ENCODE measurements around the gene NUCKS1. TPM values are rescaled to one million over a fixed set of nuclear protein-coding genes. Genes with fewer than 3 reads are reported as not detected.

Gene NUCKS1
- total and polyA plus RNA-seq, 10 of the 15 experiments (the other 5 are each of a cell fraction or from before 2014, with no cell fraction given), result 40.5 to 135 (median 55.5) TPM

- FAIRE-seq (no peak), ATAC-seq (peak; percentile 21; the same call in 2 of the 3 replicates), DNase-seq (ENCODE audit: low read depth, low spot score) (no peak)
- BruUV-seq (replicated peaks), result no TSS peak
- H3K4me1 ChIP-seq (ENCODE audit: control insufficient read depth, insufficient read depth, low read length), result peaks cover 4% of the 10 kb centered on the region; the same call in 1 of the 2 replicates
- H3K27me3 ChIP-seq (replicated peaks in 1 of 2; ENCODE audit: control insufficient read depth in 2 of 2, insufficient read depth in 2 of 2, low read length in 1 of 2), result no peaks in the 10 kb centered on the region
- CTCF ChIA-PET, result interaction anchor here (1.1 kb wide), 1 partner anchor 28 kb away, joined by 3 read pairs; no protein-coding TSS in a partner anchor
- TF ChIP-seq USF2 (IDR thresholded peaks at IDR 0.05; ENCODE audit: borderline replicate concordance, low read depth, low read length) (no peak), PAX5 (IDR thresholded peaks at IDR 0.05; ENCODE audit: borderline replicate concordance, low read depth, low read length) (peak; percentile 60; the same call in 1 of the 2 replicates), FOXM1 (IDR thresholded peaks at IDR 0.05; ENCODE audit: low read depth, low read length) (no peak), ZNF217 (IDR thresholded peaks at IDR 0.05) (peak; percentile 65; the same call in 1 of the 2 replicates), RAD51 (IDR thresholded peaks at IDR 0.05) (no peak), MEF2A (IDR thresholded peaks at IDR 0.05; ENCODE audit: insufficient read depth, low read depth, low read length) (peak; percentile 89), ATF2 (IDR thresholded peaks at IDR 0.05; ENCODE audit: low read length) (0 out of 2 replicates have a peak, but pooled peaks have one; percentile 53), IRF4 (IDR thresholded peaks at IDR 0.05; ENCODE audit: low read depth, low read length) (0 out of 2 replicates have a peak, but pooled peaks have one; percentile 31), SPI1 (IDR thresholded peaks at IDR 0.05; ENCODE audit: borderline replicate concordance, insufficient read depth, low read depth, low read length) (no peak), JUNB (IDR thresholded peaks at IDR 0.05) (peak; percentile 82), NFIC (IDR thresholded peaks at IDR 0.05; ENCODE audit: low read depth, low read length) (peak; percentile 76), POU2F2 (IDR thresholded peaks at IDR 0.05; ENCODE audit: borderline replicate concordance, low read depth, low read length) (0 out of 3 replicates have a peak, but pooled peaks have one; percentile 37), RUNX3 (IDR thresholded peaks at IDR 0.05; ENCODE audit: low read length) (peak; percentile 77), IKZF1 (conservative IDR thresholded peaks at IDR 0.05) (no peak)
- H3K4me2 ChIP-seq (ENCODE audit: control insufficient read depth, insufficient read depth), result no peak overlapping the region
- no peaks in the 10 kb centered on the region for H3K9me3 ChIP-seq (replicated peaks; ENCODE audit: control insufficient read depth, insufficient read depth, low read length)
- in situ Hi-C loops (cut with MboI), result no loop called here
- POLR2A ChIA-PET, result interaction anchor here (0.7 kb wide), 1 partner anchor 249 kb away, joined by 3 read pairs; no protein-coding TSS in a partner anchor
- no peak overlapping the region for H3K4me3 ChIP-seq
- RAD21 ChIA-PET (ENCODE audit: unreplicated experiment), result no interaction called here
- H4K20me1 ChIP-seq (ENCODE audit: control insufficient read depth, insufficient read depth), result no peaks in the 10 kb centered on the region
- H3K9ac ChIP-seq (ENCODE audit: control insufficient read depth, insufficient read depth, low read length), result no peak overlapping the region
- no peaks in the 10 kb centered on the region for H3K36me3 ChIP-seq (ENCODE audit: control insufficient read depth in 2 of 2, insufficient read depth in 2 of 2, low read length in 1 of 2)
- H3K79me2 ChIP-seq (ENCODE audit: control insufficient read depth, insufficient read depth, low read length), result no peaks in the 10 kb centered on the region
- H3K27ac ChIP-seq (ENCODE audit: control insufficient read depth, insufficient read depth), result no peak overlapping the region
- H2AFZ ChIP-seq (ENCODE audit: control insufficient read depth, low read depth, low read length), result no peak overlapping the region
- SMC1A ChIA-PET (ENCODE audit: uncharacterized antibody, unreplicated experiment), result interaction anchor here (0.8 to 1.6 kb wide), 4 partner anchors 8 to 17 kb away, joined by 3 to 5 read pairs (median 4); no protein-coding TSS in a partner anchor
- intact Hi-C loops (cut with micrococcal nuclease; ENCODE audit: unreplicated experiment), result no loop called here
Measured at GRCh38 chr1:205763980-205764379, 14.0 kb upstream of the NUCKS1 start.

Data from GM12878 (cell line).